ENCODE data around the gene ELL2. TPM values are rescaled to one million over a fixed set of nuclear protein-coding genes. Genes with fewer than 3 reads are reported as not detected.

ELL2 gene
- total and polyA plus RNA-seq, 2 of the 13 experiments (the other 11 are each of a cell fraction or from before 2014, with no cell fraction given) = 78.9 to 97.1 TPM

GRCh38 chr5:95842854-95843544 lies 118.7 kb downstream of the ELL2 start (continued):
- TF ChIP-seq ATF4 (CRISPR knock-in tag; IDR thresholded peaks at IDR 0.05) (no peak), HINFP (CRISPR knock-in tag; IDR thresholded peaks at IDR 0.05; ENCODE audit: low read depth) (no peak), ZNF557 (CRISPR knock-in tag; IDR thresholded peaks at IDR 0.05) (no peak), MXD4 (CRISPR knock-in tag; IDR thresholded peaks at IDR 0.05) (no peak), RNF2 (conservative IDR thresholded peaks at IDR 0.05; ENCODE audit: low read depth) (no peak), ZEB1 (IDR thresholded peaks at IDR 0.05; ENCODE audit: insufficient replicate concordance, low read depth) (no peak), GATAD2A (CRISPR knock-in tag; IDR thresholded peaks at IDR 0.05) (peak; percentile 75), ZFP91 (CRISPR knock-in tag; IDR thresholded peaks at IDR 0.05; ENCODE audit: borderline replicate concordance) (peak; percentile 64), IRF9 (CRISPR knock-in tag; IDR thresholded peaks at IDR 0.05; ENCODE audit: borderline replicate concordance) (peak; percentile 33; the same call in 1 of the 2 replicates), SOX5 (CRISPR knock-in tag; IDR thresholded peaks at IDR 0.05; ENCODE audit: borderline replicate concordance) (no peak; the same call in 1 of the 2 replicates), ZNF34 (CRISPR knock-in tag; IDR thresholded peaks at IDR 0.05; ENCODE audit: borderline replicate concordance) (no peak), ZNF382 (CRISPR knock-in tag; IDR thresholded peaks at IDR 0.05; ENCODE audit: borderline replicate concordance) (no peak), ZNF891 (CRISPR knock-in tag; IDR thresholded peaks at IDR 0.05) (no peak), GLMP (CRISPR knock-in tag; IDR thresholded peaks at IDR 0.05; ENCODE audit: borderline replicate concordance) (no peak), ZNF607 (CRISPR knock-in tag; IDR thresholded peaks at IDR 0.05; ENCODE audit: borderline replicate concordance) (no peak), SCMH1 (CRISPR knock-in tag; IDR thresholded peaks at IDR 0.05; ENCODE audit: borderline replicate concordance) (no peak), ZBTB7B (CRISPR knock-in tag; IDR thresholded peaks at IDR 0.05) (no peak), POLR2G (IDR thresholded peaks at IDR 0.05; ENCODE audit: low read depth, low read length) (no peak), NFYC (CRISPR knock-in tag; IDR thresholded peaks at IDR 0.05) (no peak), ZNF136 (CRISPR knock-in tag; IDR thresholded peaks at IDR 0.05; ENCODE audit: low read depth) (no peak), ZFP1 (CRISPR knock-in tag; IDR thresholded peaks at IDR 0.05) (no peak), ZNF710 (CRISPR knock-in tag; IDR thresholded peaks at IDR 0.05; ENCODE audit: borderline replicate concordance) (no peak)

All from HepG2 (cell line).